Upper lobe of left lung (tissue), 4 donors: ENCODE data around the gene EBF3.

Experiments used
- EP300 ChIP-seq, 4 donors: sonication (generic); formaldehyde crosslinking; IDR thresholded peaks; one replicate each; pipeline ENCODE4 v1.5.1; 2017; ENCODE audit warnings: antibody characterized with exemption in 4 of 4, control low read depth in 2 of 4
- POLR2A ChIP-seq, 4 donors: fragments of 450-650 bp; IDR thresholded peaks; one replicate each; pipeline ENCODE4 v1.5.1; 2016 to 2017; ENCODE audit warnings: antibody characterized with exemption in 4 of 4, mild to moderate bottlenecking in 2 of 4
- TF ChIP-seq, protein P1 (sequence below), 6 experiments: fragments of 450-650 bp in 4 of 6; fragments of 200-600 bp in 2 of 6; sonication (generic) in 2 of 6; IDR thresholded peaks; one replicate each; pipeline ENCODE4 v1.5.1; 2016 to 2019; ENCODE audit warnings: antibody characterized with exemption in 6 of 6

DNA sequence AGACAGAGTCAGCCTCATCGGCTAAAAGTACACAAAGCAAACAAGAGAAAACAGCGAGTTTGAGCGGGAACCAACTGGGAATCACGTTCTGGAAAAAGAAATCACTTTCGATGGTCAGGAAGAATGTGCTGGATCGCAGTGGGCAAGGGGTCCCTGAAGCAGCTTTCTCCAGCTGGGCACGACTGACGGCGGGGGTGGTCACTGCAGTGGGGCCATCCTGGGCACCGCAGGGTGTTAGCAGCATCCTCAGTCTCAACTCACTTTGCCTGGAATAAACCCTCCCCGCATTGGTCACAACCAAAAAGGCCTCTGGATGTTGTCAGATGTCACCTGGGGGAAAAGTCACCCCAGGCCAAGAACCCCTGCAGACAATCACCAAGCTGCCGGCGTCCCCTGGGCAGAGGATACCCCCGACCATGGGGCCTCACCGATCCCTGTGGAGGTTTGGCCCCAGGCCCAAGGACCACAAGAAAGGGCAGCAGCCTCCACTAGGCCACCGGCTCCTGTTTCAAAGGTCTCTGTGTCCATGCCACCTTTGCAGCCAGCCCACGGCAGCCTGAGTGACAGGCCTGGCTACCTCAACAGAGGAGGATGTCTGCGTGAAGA, 42.9 kb downstream of the EBF3 start:
- TF ChIP-seq EP300 (IDR thresholded peaks at IDR 0.05) = no peak
- no peak for TF ChIP-seq POLR2A (IDR thresholded peaks at IDR 0.05)
- TF ChIP-seq, protein P1, sequence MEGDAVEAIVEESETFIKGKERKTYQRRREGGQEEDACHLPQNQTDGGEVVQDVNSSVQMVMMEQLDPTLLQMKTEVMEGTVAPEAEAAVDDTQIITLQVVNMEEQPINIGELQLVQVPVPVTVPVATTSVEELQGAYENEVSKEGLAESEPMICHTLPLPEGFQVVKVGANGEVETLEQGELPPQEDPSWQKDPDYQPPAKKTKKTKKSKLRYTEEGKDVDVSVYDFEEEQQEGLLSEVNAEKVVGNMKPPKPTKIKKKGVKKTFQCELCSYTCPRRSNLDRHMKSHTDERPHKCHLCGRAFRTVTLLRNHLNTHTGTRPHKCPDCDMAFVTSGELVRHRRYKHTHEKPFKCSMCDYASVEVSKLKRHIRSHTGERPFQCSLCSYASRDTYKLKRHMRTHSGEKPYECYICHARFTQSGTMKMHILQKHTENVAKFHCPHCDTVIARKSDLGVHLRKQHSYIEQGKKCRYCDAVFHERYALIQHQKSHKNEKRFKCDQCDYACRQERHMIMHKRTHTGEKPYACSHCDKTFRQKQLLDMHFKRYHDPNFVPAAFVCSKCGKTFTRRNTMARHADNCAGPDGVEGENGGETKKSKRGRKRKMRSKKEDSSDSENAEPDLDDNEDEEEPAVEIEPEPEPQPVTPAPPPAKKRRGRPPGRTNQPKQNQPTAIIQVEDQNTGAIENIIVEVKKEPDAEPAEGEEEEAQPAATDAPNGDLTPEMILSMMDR (IDR thresholded peaks at IDR 0.05) = no peak
